Measurements from ENCODE around the gene CNNM2.

Gene CNNM2

GRCh38 chr10:103072276-103072675 is 154.2 kb downstream of the CNNM2 start:
- no peak for DNase-seq (ENCODE audit: low read depth, low spot score)

- no peak for DNase-seq (ENCODE audit: low read depth, low spot score)
Measured at GRCh38 chr10:103072891-103073290, 154.8 kb downstream of the CNNM2 start.

GRCh38 chr10:103077020-103077419 is 158.9 kb downstream of the CNNM2 start:
- DNase-seq (ENCODE audit: low read depth, low spot score): no peak

GRCh38 chr10:103077491-103078308 is 159.6 kb downstream of the CNNM2 start:
- no peak for DNase-seq (ENCODE audit: low read depth, low spot score)

GRCh38 chr10:103078309-103078615 is 160.2 kb downstream of the CNNM2 start:
- DNase-seq (ENCODE audit: low read depth, low spot score): no peak

- no peak for DNase-seq (ENCODE audit: low read depth, low spot score)
Measured at GRCh38 chr10:103078676-103079075, 160.6 kb downstream of the CNNM2 start.

- DNase-seq (ENCODE audit: low read depth, low spot score): no peak
Measured at GRCh38 chr10:103079100-103079499, 161.0 kb downstream of the CNNM2 start.

- DNase-seq (ENCODE audit: low read depth, low spot score): no peak
Measured at GRCh38 chr10:103079946-103080345, 161.9 kb downstream of the CNNM2 start.

- DNase-seq (ENCODE audit: low read depth, low spot score): no peak
Measured at GRCh38 chr10:103080891-103081581, 162.9 kb downstream of the CNNM2 start.

GRCh38 chr10:103082683-103083082 is 164.6 kb downstream of the CNNM2 start:
- no peak for DNase-seq (ENCODE audit: low read depth, low spot score)

- no peak for DNase-seq (ENCODE audit: low read depth, low spot score)
Measured at GRCh38 chr10:103083266-103083976, 165.3 kb downstream of the CNNM2 start.

- no peak for DNase-seq (ENCODE audit: low read depth, low spot score)
Measured at GRCh38 chr10:103083977-103084320, 165.9 kb downstream of the CNNM2 start.

GRCh38 chr10:103086261-103086660 is 168.2 kb downstream of the CNNM2 start:
- no peak for DNase-seq (ENCODE audit: low read depth, low spot score)

GRCh38 chr10:103086799-103087198 is 168.7 kb downstream of the CNNM2 start:
- DNase-seq (ENCODE audit: low read depth, low spot score): no peak

GRCh38 chr10:103089493-103089892 is 171.4 kb downstream of the CNNM2 start:
- DNase-seq (ENCODE audit: low read depth, low spot score): no peak

- DNase-seq (ENCODE audit: low read depth, low spot score): no peak
Measured at GRCh38 chr10:103090911-103091310, 172.8 kb downstream of the CNNM2 start.

- no peak for DNase-seq (ENCODE audit: low read depth, low spot score)
Measured at GRCh38 chr10:103095005-103095404, 176.9 kb downstream of the CNNM2 start.

- DNase-seq (ENCODE audit: low read depth, low spot score): no peak
Measured at GRCh38 chr10:103096130-103096529, 178.0 kb downstream of the CNNM2 start.

GRCh38 chr10:103098240-103098639 is 180.1 kb downstream of the CNNM2 start:
- DNase-seq (ENCODE audit: low read depth, low spot score): no peak

- DNase-seq (ENCODE audit: low read depth, low spot score): no peak
Measured at GRCh38 chr10:103100620-103101019, 182.5 kb downstream of the CNNM2 start.

- DNase-seq (ENCODE audit: low read depth, low spot score): no peak
Measured at GRCh38 chr10:103102195-103102594, 184.1 kb downstream of the CNNM2 start.

GRCh38 chr10:103103989-103104388 is 185.9 kb downstream of the CNNM2 start:
- no peak for DNase-seq (ENCODE audit: low read depth, low spot score)

- no peak for DNase-seq (ENCODE audit: low read depth, low spot score)
Measured at GRCh38 chr10:103104721-103105120, 186.6 kb downstream of the CNNM2 start.
